HG02852 (cell line): ENCODE data around the gene KHDRBS2.

Experiments
- ATAC-seq: cut with Tn5 transposase; IDR thresholded peaks from one replicate; pipeline ENCODE4 v1.9.1; 2021; ENCODE audit warnings: mild to moderate bottlenecking, moderate library complexity; ENCODE audit not compliant: unreplicated experiment

The KHDRBS2 gene

DNA sequence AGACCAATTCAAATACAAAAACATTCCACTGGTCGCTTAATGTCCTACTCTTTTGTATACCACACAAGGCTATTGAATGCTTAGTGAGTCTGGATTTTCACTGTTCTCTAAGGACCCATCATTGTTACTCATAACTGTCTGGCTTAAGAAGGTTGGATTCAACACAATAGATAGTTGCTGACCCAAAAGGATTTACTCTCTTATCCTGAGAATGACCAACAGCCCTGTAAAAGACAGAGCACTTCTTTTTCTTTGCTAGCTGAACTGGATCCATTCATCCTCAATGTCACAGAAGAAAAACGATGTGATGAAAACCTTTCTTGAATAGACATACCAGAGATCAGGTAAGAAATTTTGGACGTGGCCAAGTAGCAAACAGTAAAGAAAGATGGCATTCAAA lies 645.6 kb downstream of the KHDRBS2 start:
- ATAC-seq: no peak
